Esophagus squamous epithelium (tissue), 5 donors: ENCODE data around the gene OGG1. TPM values are rescaled to one million over a fixed set of nuclear protein-coding genes. Genes with fewer than 3 reads are reported as not detected.

ENCODE experiments used
- DNase-seq: peaks from one replicate; lab custom pipeline; 2025; lab: John Stamatoyannopoulos, UW
- H3K27ac ChIP-seq, 4 donors: fragments of 200-600 bp; sonication (generic); one replicate each; pipeline ENCODE4 v1.5.1; 2016 to 2019; ENCODE audit warnings: mild to moderate bottlenecking in 1 of 4
- H3K27me3 ChIP-seq, 4 donors: fragments of 200-600 bp; sonication (generic); 1 replicate in 3 of 4; 2 replicates in 1 of 4; pipeline versions ENCODE4 v1.5.1 to v1.6.0; 2017 to 2021; ENCODE audit warnings: antibody characterized with exemption in 1 of 4
- H3K36me3 ChIP-seq, 3 donors: fragments of 200-600 bp; sonication (generic); one replicate each; pipeline ENCODE4 v1.5.1; 2016 to 2019
- H3K4me1 ChIP-seq, 3 donors: fragments of 200-600 bp; sonication (generic); one replicate each; pipeline ENCODE4 v1.5.1; 2017 to 2019
- H3K4me3 ChIP-seq, 4 donors: fragments of 200-600 bp; sonication (generic); 1 replicate in 3 of 4; 2 replicates in 1 of 4; pipeline ENCODE4 v1.5.1; 2016 to 2019; ENCODE audit warnings: mild to moderate bottlenecking in 2 of 4, moderate library complexity in 1 of 4
- H3K9me3 ChIP-seq, 3 donors: fragments of 200-600 bp; sonication (generic); one replicate each; pipeline ENCODE4 v1.5.1; 2016 to 2019
- POLR2A ChIP-seq, 4 donors: fragments of 450-650 bp; IDR thresholded peaks; one replicate each; pipeline ENCODE4 v1.6.1; 2017; ENCODE audit warnings: antibody characterized with exemption in 4 of 4, mild to moderate bottlenecking in 4 of 4, moderate library complexity in 3 of 4
- WGBS, 2 donors: methylation state at CpG; one replicate each; pipeline ENCODE4 v1.1.5; 2018; 5-methylcytosine and 5-hydroxymethylcytosine counted together
- intact Hi-C: fragments of 100-400 bp; cut with DNase I; formaldehyde crosslinking; loops from one replicate; pipeline ENCODE4 v1.15.0; 2022
- total RNA-seq, 4 donors: library from RNA; depleted of rRNA; stranded (reverse); fragments of >200 nt; gene quantifications; one replicate each; pipeline ENCODE4 v1.1.0, GENCODE V29; 2016
- TF ChIP-seq, protein P1 (sequence below), 6 experiments: fragments of 450-650 bp in 4 of 6; fragments of 200-600 bp in 2 of 6; sonication (generic) in 2 of 6; IDR thresholded peaks; one replicate each; pipeline ENCODE4 v1.5.1; 2016 to 2019; ENCODE audit warnings: antibody characterized with exemption in 6 of 6, mild to moderate bottlenecking in 4 of 6, moderate library complexity in 4 of 6
- donor health status: DM: yes; HTN: yes; CAD: no.

OGG1 gene
- total RNA-seq, 4 donors from 2014 or later: 9.5 to 20.6 (median 10.5) TPM

- no peak overlapping the region for H3K4me3 ChIP-seq
- TF ChIP-seq, protein P1, sequence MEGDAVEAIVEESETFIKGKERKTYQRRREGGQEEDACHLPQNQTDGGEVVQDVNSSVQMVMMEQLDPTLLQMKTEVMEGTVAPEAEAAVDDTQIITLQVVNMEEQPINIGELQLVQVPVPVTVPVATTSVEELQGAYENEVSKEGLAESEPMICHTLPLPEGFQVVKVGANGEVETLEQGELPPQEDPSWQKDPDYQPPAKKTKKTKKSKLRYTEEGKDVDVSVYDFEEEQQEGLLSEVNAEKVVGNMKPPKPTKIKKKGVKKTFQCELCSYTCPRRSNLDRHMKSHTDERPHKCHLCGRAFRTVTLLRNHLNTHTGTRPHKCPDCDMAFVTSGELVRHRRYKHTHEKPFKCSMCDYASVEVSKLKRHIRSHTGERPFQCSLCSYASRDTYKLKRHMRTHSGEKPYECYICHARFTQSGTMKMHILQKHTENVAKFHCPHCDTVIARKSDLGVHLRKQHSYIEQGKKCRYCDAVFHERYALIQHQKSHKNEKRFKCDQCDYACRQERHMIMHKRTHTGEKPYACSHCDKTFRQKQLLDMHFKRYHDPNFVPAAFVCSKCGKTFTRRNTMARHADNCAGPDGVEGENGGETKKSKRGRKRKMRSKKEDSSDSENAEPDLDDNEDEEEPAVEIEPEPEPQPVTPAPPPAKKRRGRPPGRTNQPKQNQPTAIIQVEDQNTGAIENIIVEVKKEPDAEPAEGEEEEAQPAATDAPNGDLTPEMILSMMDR (IDR thresholded peaks at IDR 0.05): no peak
- no peak for TF ChIP-seq POLR2A (IDR thresholded peaks at IDR 0.05)
- peaks cover 0 to 32% (median 4%) of the 10 kb centered on the region in 3 donors for H3K4me1 ChIP-seq
- no peak for DNase-seq
- H3K9me3 ChIP-seq: no peaks in the 10 kb centered on the region
- no peaks in the 10 kb centered on the region for H3K27me3 ChIP-seq
- WGBS, 2 donors: 53 to 59% methylated on average over 3 to 5 of the region's 8 CpGs
- intact Hi-C loops: no loop called here
- peak overlapping the region; percentile 13 to 76 (median 34) for H3K27ac ChIP-seq
- peaks cover 5 to 60% (median 5%) of the 10 kb centered on the region in 3 donors for H3K36me3 ChIP-seq
Measured at GRCh38 chr3:9779721-9780457, 30.1 kb downstream of the OGG1 start.

DNA sequence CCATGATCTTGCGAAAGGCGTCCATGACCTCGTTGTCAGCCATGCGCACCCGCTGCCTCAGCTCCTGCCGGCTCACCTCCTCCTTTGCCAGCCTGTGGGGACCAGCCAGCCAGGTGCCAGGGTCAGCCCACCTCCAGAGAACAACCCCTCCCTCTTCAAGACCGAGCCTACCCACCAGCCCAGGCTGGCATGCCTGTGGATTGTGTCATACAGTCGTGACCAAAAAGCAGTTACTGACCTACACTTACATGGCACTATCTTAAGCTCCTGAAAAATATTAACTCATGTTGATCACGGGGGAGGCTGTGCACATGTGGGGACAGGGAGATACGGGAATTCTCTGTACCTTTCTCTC lies 30.7 kb downstream of the OGG1 start:
- no peak for DNase-seq
- H3K4me1 ChIP-seq: peaks cover 0 to 32% (median 4%) of the 10 kb centered on the region in 3 donors
- intact Hi-C loops: no loop called here
- peak overlapping the region in 3 of 4 donors; percentile 13 to 76 (median 40) for H3K27ac ChIP-seq
- no peaks in the 10 kb centered on the region for H3K27me3 ChIP-seq
- no peak for TF ChIP-seq POLR2A (IDR thresholded peaks at IDR 0.05)
- TF ChIP-seq, protein P1 (IDR thresholded peaks at IDR 0.05): no peak
- H3K9me3 ChIP-seq: no peaks in the 10 kb centered on the region
- H3K4me3 ChIP-seq: no peak overlapping the region
- H3K36me3 ChIP-seq: peaks cover 5 to 65% (median 6%) of the 10 kb centered on the region in 3 donors
- WGBS, 2 donors: 73 to 76% methylated on average over 3 to 9 of the region's 10 CpGs

DNA sequence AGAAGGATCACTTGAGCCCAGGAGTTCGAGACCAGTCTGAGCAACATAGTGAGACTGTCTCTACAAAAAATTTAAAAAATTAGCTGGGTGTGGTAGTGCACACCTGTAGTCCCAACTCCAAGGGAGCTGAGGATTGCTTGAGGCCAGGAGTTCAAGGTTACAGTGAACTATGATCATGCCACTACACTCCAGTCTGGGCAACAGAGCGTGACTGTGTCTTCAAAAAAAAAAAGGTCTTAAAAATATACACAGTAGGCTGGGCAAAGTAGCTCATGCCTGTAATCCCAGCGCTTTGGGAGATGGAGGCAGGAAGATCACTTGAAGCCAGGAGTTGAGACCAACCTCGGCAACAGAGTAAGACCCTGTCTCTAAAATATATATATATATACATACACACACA lies 31.2 kb downstream of the OGG1 start:
- H3K4me1 ChIP-seq: peaks cover 0 to 32% (median 4%) of the 10 kb centered on the region in 3 donors
- intact Hi-C loops: no loop called here
- no peaks in the 10 kb centered on the region for H3K9me3 ChIP-seq
- H3K27ac ChIP-seq: peak overlapping the region in 2 of 4 donors; percentile 13 to 76
- no peaks in the 10 kb centered on the region for H3K27me3 ChIP-seq
- no peak overlapping the region for H3K4me3 ChIP-seq
- H3K36me3 ChIP-seq: peaks cover 5 to 70% (median 10%) of the 10 kb centered on the region in 3 donors
- no peak for DNase-seq
- WGBS, 2 donors: 81 to 89% methylated on average over 4 of the region's 4 CpGs
- TF ChIP-seq POLR2A (IDR thresholded peaks at IDR 0.05): no peak
- TF ChIP-seq, protein P1 (IDR thresholded peaks at IDR 0.05): no peak

- Histone ChIP-seq H3K36me3 (peaks cover 5 to 76% (median 14%) of the 10 kb centered on the region in 3 donors), H3K4me3 (no peak overlapping the region), H3K9me3 (no peaks in the 10 kb centered on the region), H3K27ac (peak overlapping the region in 1 of 4 donors; percentile 6), H3K4me1 (peaks cover 0 to 32% (median 4%) of the 10 kb centered on the region in 3 donors), H3K27me3 (no peaks in the 10 kb centered on the region)
- no peak for TF ChIP-seq POLR2A (IDR thresholded peaks at IDR 0.05)
- no peak for DNase-seq
- intact Hi-C loops: no loop called here
- 55 to 56% methylated on average over 1 of the region's 1 CpG for WGBS, 2 donors
Measured at GRCh38 chr3:9781551-9781950, 31.8 kb downstream of the OGG1 start.

GRCh38 chr3:9781978-9782603 lies 32.3 kb downstream of the OGG1 start:
- WGBS, 2 donors: 46 to 60% methylated on average over 3 of the region's 3 CpGs
- intact Hi-C loops: no loop called here
- no peak for DNase-seq

More at GRCh38 chr3:9781978-9782603, 32.3 kb downstream of the OGG1 start:
- Histone ChIP-seq H3K9me3 (no peaks in the 10 kb centered on the region), H3K4me3 (no peak overlapping the region), H3K36me3 (peaks cover 5 to 82% (median 18%) of the 10 kb centered on the region in 3 donors), H3K27me3 (no peaks in the 10 kb centered on the region), H3K4me1 (peaks cover 0 to 32% (median 4%) of the 10 kb centered on the region in 3 donors), H3K27ac (peak overlapping the region in 1 of 4 donors; percentile 6)
- TF ChIP-seq, protein P1 (IDR thresholded peaks at IDR 0.05): no peak
- TF ChIP-seq POLR2A (IDR thresholded peaks at IDR 0.05): no peak
